SK-N-SH (cell line): ENCODE data around the gene MCTP2.

Source experiments
- ELF1 ChIP-seq: IDR thresholded peaks from 2 replicates; pipeline ENCODE4 v1.4.0; 2012
- EP300 ChIP-seq, 2 experiments: IDR thresholded peaks; 2 replicates each; pipeline versions ENCODE4 v1.4.0 to v1.6.1; 2012; ENCODE audit warnings: borderline replicate concordance in 1 of 2, low read depth in 1 of 2, low read length in 1 of 2
- FOXM1 ChIP-seq: IDR thresholded peaks from 2 replicates; pipeline ENCODE4 v1.4.0; 2012; ENCODE audit warnings: low read depth, mild to moderate bottlenecking
- GATA2 ChIP-seq: sonication (generic); formaldehyde crosslinking; IDR thresholded peaks from 2 replicates; pipeline ENCODE4 v1.5.0; 2020; ENCODE audit warnings: mild to moderate bottlenecking, missing genetic modification reagents
- NRF1 ChIP-seq: IDR thresholded peaks from 2 replicates; pipeline ENCODE4 v1.6.1; 2012; ENCODE audit warnings: low read depth, mild to moderate bottlenecking, low read length
- POLR2AphosphoS5 ChIP-seq: IDR thresholded peaks from 2 replicates; pipeline ENCODE4 v1.6.1; 2012; ENCODE audit warnings: low read depth, low read length
- RCOR1 ChIP-seq: fragments of 150-350 bp; IDR thresholded peaks from 2 replicates; pipeline ENCODE4 v1.6.1; 2017; ENCODE audit warnings: antibody characterized with exemption, low read length
- SMC3 ChIP-seq: IDR thresholded peaks from 2 replicates; pipeline ENCODE4 v1.6.1; 2012; ENCODE audit warnings: low read depth, low read length, improper control_type of control experiment
- USF2 ChIP-seq: fragments of 150-350 bp; IDR thresholded peaks from 2 replicates; pipeline ENCODE4 v1.6.1; 2017; ENCODE audit warnings: antibody characterized with exemption, low read length, low read depth, borderline replicate concordance
- TF ChIP-seq, protein P1 (sequence below): fragments of 200-600 bp; sonication (generic); IDR thresholded peaks from 2 replicates; pipeline ENCODE4 v1.6.1; 2017; ENCODE audit warnings: antibody characterized with exemption, mild to moderate bottlenecking, moderate library complexity
- TF ChIP-seq, protein P2 (sequence below): IDR thresholded peaks from 2 replicates; pipeline ENCODE4 v1.4.0; 2012; ENCODE audit warnings: low read depth, borderline replicate concordance

- TF ChIP-seq RCOR1 = no peak
- TF ChIP-seq NRF1 = no peak
- TF ChIP-seq FOXM1 = no peak
- no peak for TF ChIP-seq ELF1
- no peak for TF ChIP-seq USF2
- TF ChIP-seq, protein P1, sequence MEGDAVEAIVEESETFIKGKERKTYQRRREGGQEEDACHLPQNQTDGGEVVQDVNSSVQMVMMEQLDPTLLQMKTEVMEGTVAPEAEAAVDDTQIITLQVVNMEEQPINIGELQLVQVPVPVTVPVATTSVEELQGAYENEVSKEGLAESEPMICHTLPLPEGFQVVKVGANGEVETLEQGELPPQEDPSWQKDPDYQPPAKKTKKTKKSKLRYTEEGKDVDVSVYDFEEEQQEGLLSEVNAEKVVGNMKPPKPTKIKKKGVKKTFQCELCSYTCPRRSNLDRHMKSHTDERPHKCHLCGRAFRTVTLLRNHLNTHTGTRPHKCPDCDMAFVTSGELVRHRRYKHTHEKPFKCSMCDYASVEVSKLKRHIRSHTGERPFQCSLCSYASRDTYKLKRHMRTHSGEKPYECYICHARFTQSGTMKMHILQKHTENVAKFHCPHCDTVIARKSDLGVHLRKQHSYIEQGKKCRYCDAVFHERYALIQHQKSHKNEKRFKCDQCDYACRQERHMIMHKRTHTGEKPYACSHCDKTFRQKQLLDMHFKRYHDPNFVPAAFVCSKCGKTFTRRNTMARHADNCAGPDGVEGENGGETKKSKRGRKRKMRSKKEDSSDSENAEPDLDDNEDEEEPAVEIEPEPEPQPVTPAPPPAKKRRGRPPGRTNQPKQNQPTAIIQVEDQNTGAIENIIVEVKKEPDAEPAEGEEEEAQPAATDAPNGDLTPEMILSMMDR = no peak
- TF ChIP-seq, protein P2, sequence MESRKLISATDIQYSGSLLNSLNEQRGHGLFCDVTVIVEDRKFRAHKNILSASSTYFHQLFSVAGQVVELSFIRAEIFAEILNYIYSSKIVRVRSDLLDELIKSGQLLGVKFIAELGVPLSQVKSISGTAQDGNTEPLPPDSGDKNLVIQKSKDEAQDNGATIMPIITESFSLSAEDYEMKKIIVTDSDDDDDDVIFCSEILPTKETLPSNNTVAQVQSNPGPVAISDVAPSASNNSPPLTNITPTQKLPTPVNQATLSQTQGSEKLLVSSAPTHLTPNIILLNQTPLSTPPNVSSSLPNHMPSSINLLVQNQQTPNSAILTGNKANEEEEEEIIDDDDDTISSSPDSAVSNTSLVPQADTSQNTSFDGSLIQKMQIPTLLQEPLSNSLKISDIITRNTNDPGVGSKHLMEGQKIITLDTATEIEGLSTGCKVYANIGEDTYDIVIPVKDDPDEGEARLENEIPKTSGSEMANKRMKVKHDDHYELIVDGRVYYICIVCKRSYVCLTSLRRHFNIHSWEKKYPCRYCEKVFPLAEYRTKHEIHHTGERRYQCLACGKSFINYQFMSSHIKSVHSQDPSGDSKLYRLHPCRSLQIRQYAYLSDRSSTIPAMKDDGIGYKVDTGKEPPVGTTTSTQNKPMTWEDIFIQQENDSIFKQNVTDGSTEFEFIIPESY = no peak
- no peak for TF ChIP-seq EP300 (IDR thresholded peaks at IDR 0.05; ENCODE audit: borderline replicate concordance in 1 of 2, low read depth in 1 of 2, low read length in 1 of 2)
- TF ChIP-seq SMC3 = no peak
- no peak for TF ChIP-seq POLR2AphosphoS5
- no peak for TF ChIP-seq GATA2 (CRISPR knock-in tag)
Measured at GRCh38 chr15:94451466-94451865, 220.1 kb downstream of the MCTP2 start.
